Measurements from ENCODE around the gene KCNA3. TPM values are rescaled to one million over a fixed set of nuclear protein-coding genes. Genes with fewer than 3 reads are reported as not detected.

The KCNA3 gene
- polyA plus RNA-seq (2012; ENCODE audit: insufficient read length, low read depth), result not detected

DNA sequence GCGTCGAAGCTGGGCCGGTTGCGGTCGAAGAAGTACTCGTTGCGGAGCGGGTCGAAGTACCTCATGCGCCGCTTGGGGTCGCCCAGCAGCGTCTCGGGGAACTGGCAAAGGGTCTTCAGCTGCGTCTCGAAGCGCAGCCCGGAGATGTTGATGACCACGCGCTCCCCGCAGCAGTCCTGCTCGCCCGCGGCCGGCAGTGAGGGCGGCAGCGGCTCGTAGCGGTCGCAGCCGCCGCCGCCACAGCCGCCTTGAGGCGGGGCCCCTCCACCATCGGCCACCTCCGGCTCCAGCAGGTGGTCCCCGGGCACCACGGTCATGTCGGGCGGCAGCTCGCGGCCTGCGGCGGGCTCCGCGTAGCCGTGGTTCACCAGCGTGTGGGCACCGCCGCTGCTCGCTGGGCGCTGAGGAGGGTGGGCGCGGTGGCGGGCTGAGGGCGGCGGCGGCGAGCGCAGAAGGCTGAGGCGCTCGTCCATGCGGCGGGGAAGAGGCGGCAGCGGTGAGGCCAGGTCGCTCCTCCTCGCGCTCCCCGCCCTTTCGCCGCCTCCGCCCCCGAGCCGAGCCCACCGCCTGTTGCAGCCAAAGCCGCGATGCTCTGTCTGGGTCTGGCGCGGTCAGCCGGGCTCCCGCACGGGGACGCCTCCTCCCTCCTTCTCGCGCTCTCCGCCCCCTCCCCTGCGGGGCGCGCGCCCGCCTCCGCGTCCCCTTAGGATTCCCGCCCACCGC is at the start of gene KCNA3:
TSS of gene KCNA3 (minus strand) at position 604 of the 723 bp plus-strand sequence. CDS start at position 473, 131 bp downstream.
- TF ChIP-seq FOXP2 (optimal IDR thresholded peaks at IDR 0.05; ENCODE audit: borderline replicate concordance, extremely low read depth, extremely low read length, insufficient read depth), result no peak
- TF ChIP-seq, protein P1, sequence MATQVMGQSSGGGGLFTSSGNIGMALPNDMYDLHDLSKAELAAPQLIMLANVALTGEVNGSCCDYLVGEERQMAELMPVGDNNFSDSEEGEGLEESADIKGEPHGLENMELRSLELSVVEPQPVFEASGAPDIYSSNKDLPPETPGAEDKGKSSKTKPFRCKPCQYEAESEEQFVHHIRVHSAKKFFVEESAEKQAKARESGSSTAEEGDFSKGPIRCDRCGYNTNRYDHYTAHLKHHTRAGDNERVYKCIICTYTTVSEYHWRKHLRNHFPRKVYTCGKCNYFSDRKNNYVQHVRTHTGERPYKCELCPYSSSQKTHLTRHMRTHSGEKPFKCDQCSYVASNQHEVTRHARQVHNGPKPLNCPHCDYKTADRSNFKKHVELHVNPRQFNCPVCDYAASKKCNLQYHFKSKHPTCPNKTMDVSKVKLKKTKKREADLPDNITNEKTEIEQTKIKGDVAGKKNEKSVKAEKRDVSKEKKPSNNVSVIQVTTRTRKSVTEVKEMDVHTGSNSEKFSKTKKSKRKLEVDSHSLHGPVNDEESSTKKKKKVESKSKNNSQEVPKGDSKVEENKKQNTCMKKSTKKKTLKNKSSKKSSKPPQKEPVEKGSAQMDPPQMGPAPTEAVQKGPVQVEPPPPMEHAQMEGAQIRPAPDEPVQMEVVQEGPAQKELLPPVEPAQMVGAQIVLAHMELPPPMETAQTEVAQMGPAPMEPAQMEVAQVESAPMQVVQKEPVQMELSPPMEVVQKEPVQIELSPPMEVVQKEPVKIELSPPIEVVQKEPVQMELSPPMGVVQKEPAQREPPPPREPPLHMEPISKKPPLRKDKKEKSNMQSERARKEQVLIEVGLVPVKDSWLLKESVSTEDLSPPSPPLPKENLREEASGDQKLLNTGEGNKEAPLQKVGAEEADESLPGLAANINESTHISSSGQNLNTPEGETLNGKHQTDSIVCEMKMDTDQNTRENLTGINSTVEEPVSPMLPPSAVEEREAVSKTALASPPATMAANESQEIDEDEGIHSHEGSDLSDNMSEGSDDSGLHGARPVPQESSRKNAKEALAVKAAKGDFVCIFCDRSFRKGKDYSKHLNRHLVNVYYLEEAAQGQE (IDR thresholded peaks at IDR 0.05; ENCODE audit: insufficient read depth in 1 of 2, low read depth in 2 of 2, low read length in 2 of 2), result no peak
- no peak for TF ChIP-seq SIN3A (IDR thresholded peaks at IDR 0.05; ENCODE audit: borderline replicate concordance, insufficient read depth, low read length)
- TF ChIP-seq POLR2AphosphoS5 (IDR thresholded peaks at IDR 0.05; ENCODE audit: low read depth, low read length), result no peak
- TF ChIP-seq TAF1 (IDR thresholded peaks at IDR 0.05; ENCODE audit: borderline replicate concordance, insufficient read depth, low read length), result no peak

DNA sequence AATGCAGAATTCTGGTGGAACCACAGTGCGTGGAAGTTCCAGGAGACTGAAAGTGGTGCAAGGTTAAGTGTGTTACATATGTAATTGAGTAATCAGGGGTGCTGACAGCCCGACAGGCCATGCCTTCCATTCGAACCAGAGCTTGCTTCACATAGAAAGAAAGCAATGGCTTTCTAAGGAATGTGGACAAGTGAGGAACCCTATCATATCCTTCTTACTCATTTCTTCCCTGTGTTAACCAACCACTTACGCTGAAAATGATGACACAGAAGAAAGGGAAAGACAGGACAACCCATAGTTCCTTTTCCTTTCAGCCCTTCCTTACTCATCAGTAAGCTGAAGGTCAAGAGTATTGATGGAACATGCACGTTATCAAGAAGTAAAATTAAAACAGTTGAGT is 48.1 kb upstream of the KCNA3 start:
- TF ChIP-seq SIN3A (IDR thresholded peaks at IDR 0.05; ENCODE audit: borderline replicate concordance, insufficient read depth, low read length), result no peak
- no peak for TF ChIP-seq TAF1 (IDR thresholded peaks at IDR 0.05; ENCODE audit: borderline replicate concordance, insufficient read depth, low read length)
- TF ChIP-seq, protein P1 (IDR thresholded peaks at IDR 0.05; ENCODE audit: insufficient read depth in 1 of 2, low read depth in 2 of 2, low read length in 2 of 2), result no peak
- no peak for TF ChIP-seq POLR2AphosphoS5 (IDR thresholded peaks at IDR 0.05; ENCODE audit: low read depth, low read length)
- no peak for TF ChIP-seq FOXP2 (optimal IDR thresholded peaks at IDR 0.05; ENCODE audit: borderline replicate concordance, extremely low read depth, extremely low read length, insufficient read depth)

DNA sequence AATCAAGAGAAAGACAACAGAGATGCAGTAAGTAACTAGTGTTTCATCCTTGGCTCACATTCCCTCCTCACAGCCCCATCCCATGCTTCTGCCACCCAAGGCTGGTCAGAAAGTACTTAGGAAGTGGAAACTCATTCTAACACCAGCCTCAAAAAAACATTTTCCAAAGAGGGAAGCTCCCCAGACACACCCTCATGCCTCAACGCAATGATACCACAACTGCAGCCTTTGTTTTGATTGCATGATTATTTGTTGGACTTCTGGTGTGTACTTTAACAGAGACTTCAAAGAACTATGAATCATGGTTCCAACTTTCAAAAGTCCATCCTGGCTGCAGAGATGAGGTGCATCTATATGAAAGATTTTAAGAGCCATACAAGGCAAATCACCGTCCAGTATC is 45.2 kb upstream of the KCNA3 start:
- TF ChIP-seq SIN3A (IDR thresholded peaks at IDR 0.05; ENCODE audit: borderline replicate concordance, insufficient read depth, low read length), result no peak
- no peak for TF ChIP-seq TAF1 (IDR thresholded peaks at IDR 0.05; ENCODE audit: borderline replicate concordance, insufficient read depth, low read length)
- TF ChIP-seq POLR2AphosphoS5 (IDR thresholded peaks at IDR 0.05; ENCODE audit: low read depth, low read length), result no peak
- no peak for TF ChIP-seq FOXP2 (optimal IDR thresholded peaks at IDR 0.05; ENCODE audit: borderline replicate concordance, extremely low read depth, extremely low read length, insufficient read depth)
- TF ChIP-seq, protein P1 (IDR thresholded peaks at IDR 0.05; ENCODE audit: insufficient read depth in 1 of 2, low read depth in 2 of 2, low read length in 2 of 2), result no peak

DNA sequence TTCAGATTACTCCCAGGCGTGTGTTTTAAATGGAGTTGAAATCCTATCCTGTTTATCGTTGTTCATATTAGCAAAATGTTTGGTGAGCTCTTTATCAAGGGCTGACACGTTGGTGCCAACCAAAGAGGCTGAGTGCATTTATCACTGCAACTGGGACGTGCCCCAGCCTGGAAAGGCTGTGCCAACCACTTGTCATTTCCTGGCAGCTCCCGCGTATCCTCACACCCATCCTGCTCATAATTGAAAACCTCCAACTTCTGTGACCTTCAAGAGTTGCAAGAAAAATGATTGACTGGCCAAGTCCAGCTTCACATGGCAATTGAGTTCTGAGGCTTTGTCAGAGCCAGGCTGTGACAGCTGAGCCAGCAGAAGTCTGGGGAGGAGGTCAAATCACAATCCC is 43.7 kb upstream of the KCNA3 start:
- TF ChIP-seq TAF1 (IDR thresholded peaks at IDR 0.05; ENCODE audit: borderline replicate concordance, insufficient read depth, low read length) (no peak), POLR2AphosphoS5 (IDR thresholded peaks at IDR 0.05; ENCODE audit: low read depth, low read length) (no peak), SIN3A (IDR thresholded peaks at IDR 0.05; ENCODE audit: borderline replicate concordance, insufficient read depth, low read length) (no peak), FOXP2 (optimal IDR thresholded peaks at IDR 0.05; ENCODE audit: borderline replicate concordance, extremely low read depth, extremely low read length, insufficient read depth) (no peak)
- TF ChIP-seq, protein P1 (IDR thresholded peaks at IDR 0.05; ENCODE audit: insufficient read depth in 1 of 2, low read depth in 2 of 2, low read length in 2 of 2), result no peak

Data from PFSK-1 (cell line).